HEK293T (cell line): Measurements from ENCODE around the gene RTN1.

Source experiments
- CTCF ChIA-PET: fragments of 350-600 bp; formaldehyde crosslinking; extraction: SDS; loops from one replicate; lab custom pipeline; 2021; ENCODE audit warnings: antibody characterized with exemption, inconsistent platforms; lab: Yijun Ruan, JAX
- POLR2A ChIA-PET: fragments of 350-600 bp; formaldehyde crosslinking; extraction: SDS; loops from one replicate; lab custom pipeline; 2020; ENCODE audit warnings: antibody characterized with exemption, inconsistent platforms; lab: Yijun Ruan, JAX
- DNase-seq: peaks from one replicate; pipeline ENCODE4 v3.0.0; 2012; ENCODE audit warnings: mixed read lengths; ENCODE audit errors: extremely low spot score
- ARNT ChIP-seq: fragments of 450-650 bp; IDR thresholded peaks from 2 replicates; pipeline ENCODE4 v1.6.1; 2017; ENCODE audit warnings: mild to moderate bottlenecking
- BHLHE40 ChIP-seq: fragments of 450-650 bp; IDR thresholded peaks from 2 replicates; pipeline ENCODE4 v1.6.1; 2016; ENCODE audit warnings: mild to moderate bottlenecking, moderate library complexity, borderline replicate concordance
- CTBP1 ChIP-seq: fragments of 450-650 bp; IDR thresholded peaks from 2 replicates; pipeline ENCODE4 v1.6.1; 2016; ENCODE audit warnings: borderline replicate concordance
- ELF4 ChIP-seq: fragments of 450-650 bp; IDR thresholded peaks from 2 replicates; pipeline ENCODE4 v1.6.1; 2017; ENCODE audit warnings: antibody characterized with exemption
- FOXA1 ChIP-seq: fragments of 450-650 bp; IDR thresholded peaks from 2 replicates; pipeline ENCODE4 v1.6.1; 2016; ENCODE audit warnings: mild to moderate bottlenecking
- FOXK2 ChIP-seq: fragments of 450-650 bp; IDR thresholded peaks from 2 replicates; pipeline ENCODE4 v1.6.1; 2016; ENCODE audit warnings: mild to moderate bottlenecking
- FOXM1 ChIP-seq: fragments of 450-650 bp; IDR thresholded peaks from 2 replicates; pipeline ENCODE4 v1.6.1; 2017; ENCODE audit warnings: mild to moderate bottlenecking, borderline replicate concordance
- HDGF ChIP-seq: fragments of 450-650 bp; IDR thresholded peaks from 2 replicates; pipeline ENCODE4 v1.6.1; 2017; ENCODE audit warnings: antibody characterized with exemption, borderline replicate concordance
- L3MBTL2 ChIP-seq: fragments of 450-650 bp; conservative IDR thresholded peaks from 2 replicates; pipeline ENCODE4 v1.6.1; 2016; ENCODE audit warnings: mild to moderate bottlenecking
- LEF1 ChIP-seq: fragments of 450-650 bp; IDR thresholded peaks from 2 replicates; pipeline ENCODE4 v1.6.1; 2017; ENCODE audit warnings: mild to moderate bottlenecking, borderline replicate concordance
- NFRKB ChIP-seq: fragments of 450-650 bp; IDR thresholded peaks from 2 replicates; pipeline ENCODE4 v1.6.1; 2016; ENCODE audit warnings: mild to moderate bottlenecking, moderate library complexity
- PKNOX1 ChIP-seq: fragments of 450-650 bp; IDR thresholded peaks from 2 replicates; pipeline ENCODE4 v1.6.1; 2016
- SP1 ChIP-seq: fragments of 450-650 bp; IDR thresholded peaks from 2 replicates; pipeline ENCODE4 v1.6.1; 2017
- SUZ12 ChIP-seq: fragments of 450-650 bp; IDR thresholded peaks from 2 replicates; pipeline ENCODE4 v1.6.1; 2016; ENCODE audit warnings: mild to moderate bottlenecking
- TARDBP ChIP-seq: fragments of 450-650 bp; IDR thresholded peaks from 2 replicates; pipeline ENCODE4 v1.6.1; 2016
- ZNF384 ChIP-seq: fragments of 450-650 bp; IDR thresholded peaks from 2 replicates; pipeline ENCODE4 v1.6.1; 2016

Gene RTN1

GRCh38 chr14:59787045-59787674 lies 83.4 kb downstream of the RTN1 start:
- CTCF ChIA-PET, result interaction anchor here (0.6 kb wide), 1 partner anchor 780 kb away, joined by 3 read pairs; no protein-coding TSS in a partner anchor
- no peak for DNase-seq
- no peak for TF ChIP-seq L3MBTL2
- no peak for TF ChIP-seq BHLHE40
- TF ChIP-seq TARDBP, result no peak
- TF ChIP-seq SP1, result no peak
- no peak for TF ChIP-seq LEF1
- TF ChIP-seq FOXK2, result no peak
- no peak for TF ChIP-seq FOXM1
- no peak for TF ChIP-seq NFRKB
- TF ChIP-seq CTBP1, result no peak
- POLR2A ChIA-PET, result no interaction called here

- CTCF ChIA-PET, result no interaction called here
- POLR2A ChIA-PET, result no interaction called here
- TF ChIP-seq CTBP1, result no peak
- DNase-seq, result no peak
These were observed 84.9 kb downstream of the RTN1 start for GRCh38 chr14:59785629-59786028.

GRCh38 chr14:59782760-59783159 lies 87.8 kb downstream of the RTN1 start:
- no peak for DNase-seq
- TF ChIP-seq SUZ12, result no peak
- no peak for TF ChIP-seq PKNOX1
- TF ChIP-seq ZNF384, result no peak
- no peak for TF ChIP-seq ARNT
- no peak for TF ChIP-seq CTBP1
- no peak for TF ChIP-seq FOXA1
- no peak for TF ChIP-seq SP1
- no peak for TF ChIP-seq TARDBP
- TF ChIP-seq FOXM1, result no peak
- TF ChIP-seq HDGF, result no peak
- no peak for TF ChIP-seq ELF4
- CTCF ChIA-PET, result interaction anchor here (0.6 kb wide), 1 partner anchor 122 kb away, joined by 3 read pairs; no protein-coding TSS in a partner anchor
- POLR2A ChIA-PET, result no interaction called here

GRCh38 chr14:59777006-59777579 lies 93.5 kb downstream of the RTN1 start:
- CTCF ChIA-PET, result no interaction called here
- POLR2A ChIA-PET, result no interaction called here
- no peak for DNase-seq
- TF ChIP-seq HDGF (no peak), ARNT (no peak), SP1 (no peak), CTBP1 (no peak), NFRKB (no peak), FOXM1 (no peak)

- ChIA-PET POLR2A (interaction anchor here (0.7 kb wide), 1 partner anchor 383 kb away, joined by 3 read pairs; no protein-coding TSS in a partner anchor), CTCF (no interaction called here)
- no peak for DNase-seq
- TF ChIP-seq BHLHE40, result no peak
- TF ChIP-seq ZNF384, result no peak
- no peak for TF ChIP-seq ELF4
- TF ChIP-seq TARDBP, result no peak
- no peak for TF ChIP-seq SP1
- no peak for TF ChIP-seq CTBP1
- TF ChIP-seq NFRKB, result no peak
- no peak for TF ChIP-seq SUZ12
- no peak for TF ChIP-seq FOXK2
- no peak for TF ChIP-seq LEF1
- no peak for TF ChIP-seq FOXM1
- TF ChIP-seq L3MBTL2, result no peak
These were observed 94.1 kb downstream of the RTN1 start for GRCh38 chr14:59776468-59776867.

- TF ChIP-seq L3MBTL2 (no peak), FOXM1 (no peak), PKNOX1 (no peak), TARDBP (no peak), FOXA1 (no peak), ELF4 (no peak)
- POLR2A ChIA-PET, result no interaction called here
- DNase-seq, result no peak
- CTCF ChIA-PET, result no interaction called here
These were observed 98.3 kb downstream of the RTN1 start for GRCh38 chr14:59772233-59772632.

GRCh38 chr14:59771577-59771976 lies 99.0 kb downstream of the RTN1 start:
- POLR2A ChIA-PET, result no interaction called here
- peak; percentile 14 for DNase-seq
- TF ChIP-seq HDGF (no peak), FOXK2 (no peak), CTBP1 (0 out of 2 replicates have a peak, but pooled peaks have one; percentile 44), PKNOX1 (peak; percentile 25; the same call in 1 of the 2 replicates)
- CTCF ChIA-PET, result interaction anchor here (0.6 to 0.7 kb wide), 2 partner anchors 168 to 356 kb away, joined by 4 to 6 read pairs; no protein-coding TSS in a partner anchor
